Activated B cell treated with CpG ODN at 0.5 μM for 24 hours (primary cell): Measurements from ENCODE around the gene SAPCD2. TPM values are rescaled to one million over a fixed set of nuclear protein-coding genes. Genes with fewer than 3 reads are reported as not detected.

Source experiments
- ATAC-seq: fragments of 200-7000 bp; cut with Tn5 transposase; one replicate; pipeline ENCODE4 v1.10.0; 2021; ENCODE audit warnings: low read depth, mild to moderate bottlenecking, moderate library complexity
- CTCF ChIA-PET: fragments of 350-600 bp; sonication (Branson Sonifier 250); formaldehyde crosslinking; loops from one replicate; lab custom pipeline; 2021; ENCODE audit warnings: antibody characterized with exemption; lab: Charles Lee
- POLR2A ChIA-PET: fragments of 350-600 bp; sonication (Branson Sonifier 250); formaldehyde crosslinking; loops from one replicate; lab custom pipeline; 2021; ENCODE audit warnings: antibody characterized with exemption; lab: Charles Lee
- DNase-seq: peaks from one replicate; pipeline ENCODE4 v3.0.0; 2022
- H3K27ac Mint-ChIP-seq: one replicate; pipeline ENCODE4 v1.8.0; 2020; ENCODE audit warnings: mixed read lengths
- H3K27me3 Mint-ChIP-seq: one replicate; pipeline ENCODE4 v1.8.0; 2021; ENCODE audit warnings: mixed read lengths
- H3K36me3 Mint-ChIP-seq: one replicate; pipeline ENCODE4 v1.8.0; 2021; ENCODE audit warnings: low read depth, mixed read lengths
- H3K4me1 Mint-ChIP-seq: one replicate; pipeline ENCODE4 v1.8.0; 2021; ENCODE audit warnings: mixed read lengths
- H3K4me3 Mint-ChIP-seq: one replicate; pipeline ENCODE4 v1.8.0; 2020; ENCODE audit warnings: mild to moderate bottlenecking, mixed read lengths
- H3K9me3 Mint-ChIP-seq: one replicate; pipeline ENCODE4 v1.8.0; 2020; ENCODE audit warnings: mixed read lengths
- intact Hi-C: fragments of 100-400 bp; cut with micrococcal nuclease; formaldehyde crosslinking; loops from one replicate; pipeline ENCODE4 v1.15.1; 2024
- total RNA-seq: library from RNA; stranded (reverse); gene quantifications from 2 replicates; pipeline ENCODE4 v1.2.3, GENCODE V29; 2022
- TF ChIP-seq, protein P1 (sequence below): fragments of 200-600 bp; IDR thresholded peaks from one replicate; pipeline ENCODE4 v1.8.0; 2022; ENCODE audit warnings: antibody characterized with exemption, mild to moderate bottlenecking

Gene SAPCD2
- total RNA-seq, 1 donor from 2014 or later = 0.80 TPM

DNA sequence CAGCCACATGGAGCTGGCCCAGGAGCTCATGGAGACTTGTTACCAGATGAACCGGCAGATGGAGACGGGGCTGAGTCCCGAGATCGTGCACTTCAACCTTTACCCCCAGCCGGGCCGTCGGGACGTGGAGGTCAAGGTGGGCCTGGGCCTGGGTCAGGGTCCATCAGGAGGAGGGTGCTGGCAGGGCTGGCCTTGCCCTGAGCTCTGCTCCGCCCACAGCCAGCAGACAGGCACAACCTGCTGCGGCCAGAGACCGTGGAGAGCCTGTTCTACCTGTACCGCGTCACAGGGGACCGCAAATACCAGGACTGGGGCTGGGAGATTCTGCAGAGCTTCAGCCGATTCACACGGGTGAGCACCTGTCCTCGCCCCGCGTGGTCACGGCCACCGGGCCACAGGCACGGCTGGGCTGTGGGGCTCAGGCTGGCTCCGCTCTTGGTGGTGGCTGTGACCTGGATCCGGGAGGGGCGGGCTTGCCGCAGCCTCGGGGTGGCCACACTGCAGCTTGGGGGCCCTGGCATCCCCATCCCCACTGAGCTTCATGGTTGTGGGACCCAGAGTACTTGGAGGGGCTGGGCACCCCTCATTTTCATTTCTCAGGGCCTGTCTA lies 37.1 kb upstream of the SAPCD2 start:
- ATAC-seq = no peak
- Mint-ChIP-seq H3K27me3 (no peaks in the 10 kb centered on the region), H3K27ac (no peak overlapping the region), H3K4me1 (no peaks in the 10 kb centered on the region), H3K36me3 (peaks cover 27% of the 10 kb centered on the region), H3K4me3 (no peak overlapping the region), H3K9me3 (no peaks in the 10 kb centered on the region)
- intact Hi-C loops = no loop called here
- CTCF ChIA-PET = no interaction called here
- TF ChIP-seq, protein P1, sequence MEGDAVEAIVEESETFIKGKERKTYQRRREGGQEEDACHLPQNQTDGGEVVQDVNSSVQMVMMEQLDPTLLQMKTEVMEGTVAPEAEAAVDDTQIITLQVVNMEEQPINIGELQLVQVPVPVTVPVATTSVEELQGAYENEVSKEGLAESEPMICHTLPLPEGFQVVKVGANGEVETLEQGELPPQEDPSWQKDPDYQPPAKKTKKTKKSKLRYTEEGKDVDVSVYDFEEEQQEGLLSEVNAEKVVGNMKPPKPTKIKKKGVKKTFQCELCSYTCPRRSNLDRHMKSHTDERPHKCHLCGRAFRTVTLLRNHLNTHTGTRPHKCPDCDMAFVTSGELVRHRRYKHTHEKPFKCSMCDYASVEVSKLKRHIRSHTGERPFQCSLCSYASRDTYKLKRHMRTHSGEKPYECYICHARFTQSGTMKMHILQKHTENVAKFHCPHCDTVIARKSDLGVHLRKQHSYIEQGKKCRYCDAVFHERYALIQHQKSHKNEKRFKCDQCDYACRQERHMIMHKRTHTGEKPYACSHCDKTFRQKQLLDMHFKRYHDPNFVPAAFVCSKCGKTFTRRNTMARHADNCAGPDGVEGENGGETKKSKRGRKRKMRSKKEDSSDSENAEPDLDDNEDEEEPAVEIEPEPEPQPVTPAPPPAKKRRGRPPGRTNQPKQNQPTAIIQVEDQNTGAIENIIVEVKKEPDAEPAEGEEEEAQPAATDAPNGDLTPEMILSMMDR = no peak
- POLR2A ChIA-PET = no interaction called here
- no peak for DNase-seq

DNA sequence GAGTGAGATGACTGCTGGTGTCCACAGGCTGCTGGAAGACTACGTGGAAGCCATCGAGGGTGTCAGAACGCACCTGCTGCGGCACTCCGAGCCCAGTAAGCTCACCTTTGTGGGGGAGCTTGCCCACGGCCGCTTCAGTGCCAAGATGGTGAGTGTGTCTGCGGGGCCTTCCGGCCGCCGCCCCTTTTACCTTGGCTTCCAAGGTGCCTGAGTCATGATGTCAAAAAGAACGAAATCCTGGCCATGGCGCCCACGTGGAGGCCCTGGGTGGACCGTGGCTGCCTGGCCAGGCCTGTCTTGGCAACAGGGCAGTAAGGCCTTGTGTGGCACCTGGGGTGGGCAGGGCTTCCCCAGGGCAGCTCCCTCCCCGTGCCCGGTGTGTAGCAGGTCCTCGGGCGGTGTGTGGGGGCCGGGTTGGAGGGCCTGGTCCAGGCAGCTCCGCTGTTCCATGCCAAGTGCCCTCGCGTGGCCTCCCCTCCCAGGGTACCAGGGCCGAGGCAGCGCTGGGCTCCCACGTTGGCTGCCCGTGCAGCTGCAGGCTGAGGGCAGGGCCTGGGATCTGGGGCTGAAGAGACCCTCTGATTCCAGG lies 36.4 kb upstream of the SAPCD2 start:
- Mint-ChIP-seq H3K9me3 (no peaks in the 10 kb centered on the region), H3K4me1 (no peaks in the 10 kb centered on the region), H3K4me3 (no peak overlapping the region), H3K36me3 (peaks cover 27% of the 10 kb centered on the region), H3K27ac (no peak overlapping the region), H3K27me3 (no peaks in the 10 kb centered on the region)
- ATAC-seq (no peak), DNase-seq (no peak)
- ChIA-PET CTCF (no interaction called here), POLR2A (no interaction called here)
- TF ChIP-seq, protein P1 = no peak
- intact Hi-C loops = no loop called here

DNA sequence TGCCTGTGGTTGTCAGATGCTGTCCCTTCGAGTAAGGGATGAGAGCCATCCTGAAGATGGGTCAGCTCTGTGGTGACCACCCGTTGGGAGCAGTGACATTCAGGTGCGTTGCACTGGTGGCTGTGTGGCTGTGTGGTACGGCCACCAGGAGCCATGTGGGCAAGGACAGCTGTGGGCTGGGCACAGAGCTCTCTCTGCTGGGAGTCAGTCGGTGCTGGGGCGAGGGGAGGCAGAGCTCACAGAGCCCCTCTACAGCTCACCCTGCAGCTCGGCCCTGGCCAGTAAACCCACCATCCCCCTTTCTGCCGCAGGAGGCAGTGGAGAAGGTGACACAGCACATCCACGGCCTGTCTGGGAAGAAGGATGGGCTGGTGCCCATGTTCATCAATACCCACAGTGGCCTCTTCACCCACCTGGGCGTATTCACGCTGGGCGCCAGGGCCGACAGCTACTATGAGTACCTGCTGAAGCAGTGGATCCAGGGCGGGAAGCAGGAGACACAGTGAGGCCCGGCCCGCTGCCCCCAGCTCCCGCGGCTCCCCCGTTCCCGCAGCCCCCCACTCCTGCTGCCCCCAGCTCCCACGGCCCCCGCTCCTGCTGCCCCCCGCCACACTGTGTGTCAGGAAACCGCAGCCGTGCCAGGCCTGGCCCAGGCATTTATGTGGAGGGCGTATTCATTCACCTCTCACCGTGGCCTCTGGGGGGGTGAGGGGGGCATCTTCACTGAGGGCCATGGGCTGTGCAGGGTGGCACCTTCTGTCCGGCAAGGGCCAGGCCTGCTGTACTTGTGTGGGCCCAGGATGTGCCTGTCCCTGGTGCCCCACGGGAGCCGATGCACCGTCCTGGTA lies 35.7 kb upstream of the SAPCD2 start:
- intact Hi-C loops = no loop called here
- DNase-seq (no peak), ATAC-seq (no peak)
- Mint-ChIP-seq H3K27ac (no peak overlapping the region), H3K9me3 (no peaks in the 10 kb centered on the region), H3K36me3 (peaks cover 24% of the 10 kb centered on the region), H3K4me1 (no peaks in the 10 kb centered on the region), H3K27me3 (no peaks in the 10 kb centered on the region), H3K4me3 (no peak overlapping the region)
- CTCF ChIA-PET = interaction anchor here (1.0 kb wide), 1 partner anchor 131 kb away, joined by 3 read pairs; no protein-coding TSS in a partner anchor
- TF ChIP-seq, protein P1 = no peak
- POLR2A ChIA-PET = no interaction called here

DNA sequence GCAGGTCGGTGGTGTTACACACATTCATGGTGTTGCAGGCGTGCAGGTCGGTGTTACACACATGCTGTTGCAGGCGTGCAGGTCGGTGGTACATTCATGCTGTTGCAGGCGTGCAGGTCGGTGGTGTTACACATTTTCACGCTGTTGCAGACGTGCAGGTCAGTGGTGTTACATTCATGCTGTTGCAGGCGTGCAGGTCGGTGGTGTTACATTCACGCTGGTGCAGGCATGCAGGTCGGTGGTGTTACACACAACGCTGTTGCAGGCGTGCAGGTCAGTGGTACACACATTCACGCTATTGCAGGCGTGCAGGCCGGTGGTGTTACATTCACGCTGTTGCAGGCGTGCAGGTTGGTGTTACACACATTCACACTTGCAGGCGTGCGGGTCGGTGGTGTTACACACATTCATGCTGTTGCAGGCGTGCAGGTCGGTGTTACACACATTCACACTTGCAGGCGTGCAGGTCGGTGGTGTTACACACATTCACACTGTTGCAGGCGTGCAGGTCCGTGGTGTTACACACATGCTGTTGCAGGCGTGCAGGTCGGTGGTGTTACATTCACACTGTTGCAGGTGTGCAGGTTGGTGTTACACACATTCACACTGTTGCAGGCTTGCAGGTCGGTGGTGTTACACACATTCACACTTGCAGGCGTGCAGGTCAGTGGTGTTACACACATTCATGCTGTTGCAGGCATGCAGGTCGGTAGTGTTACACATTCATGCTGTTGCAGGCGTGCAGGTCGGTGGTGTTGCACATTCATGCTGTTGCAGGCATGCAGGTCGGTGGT lies 33.0 kb upstream of the SAPCD2 start:
- ATAC-seq = no peak
- TF ChIP-seq, protein P1 = no peak
- no peaks in the 10 kb centered on the region for H3K27me3 Mint-ChIP-seq
- H3K4me1 Mint-ChIP-seq = no peaks in the 10 kb centered on the region
- no peaks in the 10 kb centered on the region for H3K9me3 Mint-ChIP-seq
- POLR2A ChIA-PET = no interaction called here
- no peak overlapping the region for H3K4me3 Mint-ChIP-seq
- H3K27ac Mint-ChIP-seq = no peak overlapping the region
- CTCF ChIA-PET = no interaction called here
- no peak for DNase-seq
- intact Hi-C loops = no loop called here
- peaks cover 19% of the 10 kb centered on the region for H3K36me3 Mint-ChIP-seq
